KMS-11 (cell line): ENCODE measurements around the gene BNC2.

Experiments
- H2AFZ ChIP-seq: fragments of 200-600 bp; sonication (generic); 2 replicates; pipeline ENCODE4 v1.6.1; 2016; ENCODE audit warnings: antibody characterized with exemption, mixed run types, low read depth
- H3K27ac ChIP-seq: fragments of 200-600 bp; sonication (generic); 2 replicates; pipeline ENCODE4 v1.6.1; 2016; ENCODE audit warnings: mild to moderate bottlenecking, mixed run types
- H3K27me3 ChIP-seq: fragments of 200-600 bp; sonication (generic); 2 replicates; pipeline ENCODE4 v1.6.1; 2017; ENCODE audit warnings: mild to moderate bottlenecking, low read depth, mixed run types, moderate library complexity; ENCODE audit not compliant: insufficient read depth
- H3K36me3 ChIP-seq: fragments of 200-600 bp; sonication (generic); 2 replicates; pipeline ENCODE4 v1.6.1; 2017; ENCODE audit warnings: mild to moderate bottlenecking, mixed run types; ENCODE audit not compliant: insufficient read depth
- H3K4me1 ChIP-seq: fragments of 200-600 bp; sonication (generic); 2 replicates; pipeline ENCODE4 v1.6.1; 2016; ENCODE audit warnings: mild to moderate bottlenecking, low read depth, mixed run types; ENCODE audit not compliant: poor library complexity, severe bottlenecking
- H3K4me2 ChIP-seq: fragments of 200-600 bp; sonication (generic); 2 replicates; pipeline ENCODE4 v1.7.0; 2016; ENCODE audit warnings: mild to moderate bottlenecking, mixed run types
- H3K4me3 ChIP-seq: fragments of 200-600 bp; sonication (generic); IDR thresholded peaks from 2 replicates; pipeline ENCODE4 v1.6.1; 2017; ENCODE audit warnings: low read depth, low read length, mixed read lengths; ENCODE audit not compliant: insufficient read depth
- H3K79me2 ChIP-seq: fragments of 200-600 bp; sonication (generic); 2 replicates; pipeline ENCODE4 v1.6.1; 2016; ENCODE audit warnings: low read depth, mixed run types; ENCODE audit not compliant: insufficient read depth
- H3K9ac ChIP-seq: fragments of 200-600 bp; sonication (generic); 2 replicates; pipeline ENCODE4 v1.6.1; 2016; ENCODE audit warnings: mild to moderate bottlenecking, mixed run types
- H4K20me1 ChIP-seq: fragments of 200-600 bp; sonication (generic); 2 replicates; pipeline ENCODE4 v1.6.1; 2016; ENCODE audit warnings: mild to moderate bottlenecking, mixed run types; ENCODE audit not compliant: insufficient read depth
- TF ChIP-seq, protein P1 (sequence below): fragments of 200-600 bp; sonication (generic); conservative IDR thresholded peaks from 2 replicates; pipeline ENCODE4 v1.6.1; 2017; ENCODE audit warnings: low read depth, mild to moderate bottlenecking, antibody characterized with exemption, low read length, moderate library complexity, mixed read lengths

Gene BNC2

DNA sequence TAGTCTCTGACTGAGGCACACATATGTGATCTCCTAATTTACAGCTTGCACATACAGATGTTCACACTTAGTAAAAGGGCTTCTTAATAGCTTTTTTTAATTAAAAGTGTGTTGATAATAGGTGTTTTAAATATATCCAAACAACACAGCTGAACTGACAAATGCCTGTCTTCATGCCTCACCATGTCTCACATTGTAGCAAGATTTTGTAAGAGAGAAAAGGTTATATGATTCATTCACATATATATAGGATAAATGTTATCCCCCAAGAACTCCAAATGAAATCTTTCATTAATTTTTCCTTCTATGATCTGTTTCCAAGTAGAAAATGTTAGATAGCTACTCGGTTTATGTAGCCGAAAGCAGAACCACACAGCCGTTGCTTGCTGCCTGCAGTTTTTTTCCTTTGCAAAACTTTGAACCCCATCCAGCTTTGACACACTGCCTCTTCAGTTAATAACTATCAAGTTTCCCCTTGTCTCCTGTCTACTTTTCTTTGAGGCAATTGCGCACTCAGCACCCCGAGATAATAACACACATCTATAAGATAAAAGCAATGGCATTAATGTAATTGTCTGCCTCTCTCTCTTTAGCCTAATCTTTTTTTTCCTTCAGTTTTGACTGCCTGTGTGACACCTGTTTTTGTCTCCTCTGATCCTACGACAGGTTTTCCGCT, 299.2 kb downstream of the BNC2 start:
- H2AFZ ChIP-seq = no peak overlapping the region
- H3K9ac ChIP-seq = no peak overlapping the region
- H3K36me3 ChIP-seq = no peaks in the 10 kb centered on the region
- H3K4me2 ChIP-seq = no peak overlapping the region
- H3K27me3 ChIP-seq = no peaks in the 10 kb centered on the region
- TF ChIP-seq, protein P1, sequence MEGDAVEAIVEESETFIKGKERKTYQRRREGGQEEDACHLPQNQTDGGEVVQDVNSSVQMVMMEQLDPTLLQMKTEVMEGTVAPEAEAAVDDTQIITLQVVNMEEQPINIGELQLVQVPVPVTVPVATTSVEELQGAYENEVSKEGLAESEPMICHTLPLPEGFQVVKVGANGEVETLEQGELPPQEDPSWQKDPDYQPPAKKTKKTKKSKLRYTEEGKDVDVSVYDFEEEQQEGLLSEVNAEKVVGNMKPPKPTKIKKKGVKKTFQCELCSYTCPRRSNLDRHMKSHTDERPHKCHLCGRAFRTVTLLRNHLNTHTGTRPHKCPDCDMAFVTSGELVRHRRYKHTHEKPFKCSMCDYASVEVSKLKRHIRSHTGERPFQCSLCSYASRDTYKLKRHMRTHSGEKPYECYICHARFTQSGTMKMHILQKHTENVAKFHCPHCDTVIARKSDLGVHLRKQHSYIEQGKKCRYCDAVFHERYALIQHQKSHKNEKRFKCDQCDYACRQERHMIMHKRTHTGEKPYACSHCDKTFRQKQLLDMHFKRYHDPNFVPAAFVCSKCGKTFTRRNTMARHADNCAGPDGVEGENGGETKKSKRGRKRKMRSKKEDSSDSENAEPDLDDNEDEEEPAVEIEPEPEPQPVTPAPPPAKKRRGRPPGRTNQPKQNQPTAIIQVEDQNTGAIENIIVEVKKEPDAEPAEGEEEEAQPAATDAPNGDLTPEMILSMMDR = no peak
- H3K79me2 ChIP-seq = no peaks in the 10 kb centered on the region
- no peaks in the 10 kb centered on the region for H3K4me1 ChIP-seq
- no peak overlapping the region for H3K4me3 ChIP-seq
- H3K27ac ChIP-seq = no peak overlapping the region
- H4K20me1 ChIP-seq = no peaks in the 10 kb centered on the region

DNA sequence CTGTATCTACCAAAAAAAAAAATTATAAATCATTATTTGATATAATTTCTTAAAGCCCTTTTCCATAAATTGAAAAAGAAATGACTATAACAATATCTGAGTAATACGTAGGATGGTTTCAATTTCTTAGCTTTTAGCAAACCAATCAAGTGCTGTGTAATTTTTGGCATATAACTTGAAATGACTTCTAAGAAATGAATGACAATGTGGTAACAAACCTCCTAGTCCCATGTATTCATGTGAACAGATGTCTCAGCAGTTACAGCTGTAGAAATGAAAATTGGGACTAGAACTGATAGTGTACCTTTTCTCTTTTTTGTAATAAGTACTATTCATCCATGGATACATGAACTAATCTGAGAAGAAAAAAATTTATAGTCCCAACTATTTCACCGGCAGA, 307.0 kb downstream of the BNC2 start:
- Histone ChIP-seq H3K4me2 (no peak overlapping the region), H3K27me3 (no peaks in the 10 kb centered on the region), H3K27ac (no peak overlapping the region), H3K36me3 (no peaks in the 10 kb centered on the region; the same call in 1 of the 2 replicates), H3K4me3 (no peak overlapping the region), H4K20me1 (no peaks in the 10 kb centered on the region), H3K4me1 (peaks cover 12% of the 10 kb centered on the region), H3K79me2 (no peaks in the 10 kb centered on the region), H3K9ac (no peak overlapping the region), H2AFZ (no peak overlapping the region)
- TF ChIP-seq, protein P1 = no peak

DNA sequence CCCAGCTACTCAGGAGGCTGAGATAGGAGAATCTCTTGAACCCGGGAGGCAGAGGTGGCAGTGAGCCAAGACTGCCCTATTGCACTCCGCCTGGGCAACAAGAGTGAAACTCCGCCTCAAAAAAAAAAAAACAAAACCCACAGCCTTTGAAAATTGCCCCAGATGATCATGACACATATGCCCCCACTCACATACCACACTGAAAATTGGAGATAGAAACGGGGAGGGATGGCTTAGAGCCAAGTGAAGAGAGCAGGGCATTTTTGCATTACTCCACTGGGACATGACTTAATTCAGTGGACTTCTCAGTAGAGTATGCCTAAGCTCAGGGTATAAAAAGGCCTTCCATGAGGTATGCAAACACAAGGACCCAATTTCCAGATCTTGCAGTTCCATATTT, 309.3 kb downstream of the BNC2 start:
- H3K4me2 ChIP-seq = no peak overlapping the region
- no peak overlapping the region for H2AFZ ChIP-seq
- H3K9ac ChIP-seq = no peak overlapping the region
- H4K20me1 ChIP-seq = no peaks in the 10 kb centered on the region
- no peak overlapping the region for H3K27ac ChIP-seq
- TF ChIP-seq, protein P1 = no peak
- H3K79me2 ChIP-seq = no peaks in the 10 kb centered on the region
- no peaks in the 10 kb centered on the region for H3K27me3 ChIP-seq
- peaks cover 12% of the 10 kb centered on the region for H3K4me1 ChIP-seq
- no peaks in the 10 kb centered on the region; the same call in 1 of the 2 replicates for H3K36me3 ChIP-seq
- H3K4me3 ChIP-seq = no peak overlapping the region

DNA sequence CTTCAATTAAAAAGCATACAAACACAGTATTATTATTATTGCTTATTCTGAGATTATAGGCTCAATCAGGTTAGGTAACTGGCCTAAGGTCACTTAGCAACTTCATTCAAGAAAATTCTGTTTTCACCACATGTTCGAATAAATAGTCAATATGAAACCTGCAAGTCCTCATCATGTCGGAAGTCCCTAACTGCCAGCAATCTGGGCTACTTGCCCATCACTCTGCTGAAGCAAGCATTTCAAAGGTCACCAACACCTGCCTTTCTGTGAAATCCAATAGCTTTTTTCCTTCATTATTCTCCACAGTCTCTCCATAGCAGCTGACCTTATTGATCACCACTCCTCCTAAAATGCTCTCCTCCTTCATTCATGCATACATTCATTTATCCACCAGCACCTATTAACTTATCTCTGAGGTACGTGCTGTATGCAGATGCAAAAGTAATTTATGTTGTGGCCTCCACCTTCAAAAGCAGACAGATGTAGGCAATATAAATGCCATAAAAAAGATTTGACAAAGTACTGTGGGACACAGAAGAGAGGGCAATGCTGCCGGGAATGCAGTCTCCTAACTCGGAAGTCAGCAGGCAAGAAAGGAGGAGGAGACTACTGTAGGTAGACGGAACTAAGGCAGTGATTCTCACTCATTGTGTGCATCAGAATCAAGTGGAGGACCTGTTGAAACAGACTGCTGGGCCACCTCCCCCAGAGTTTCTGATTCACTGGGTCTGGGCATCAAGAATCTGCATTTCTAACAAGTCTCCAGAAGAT, 310.9 kb downstream of the BNC2 start:
- no peaks in the 10 kb centered on the region; the same call in 1 of the 2 replicates for H3K36me3 ChIP-seq
- TF ChIP-seq, protein P1 = no peak

More for the DNA sequence above, 310.9 kb downstream of the BNC2 start:
- Histone ChIP-seq H3K4me2 (no peak overlapping the region), H4K20me1 (no peaks in the 10 kb centered on the region), H3K79me2 (no peaks in the 10 kb centered on the region), H3K27me3 (no peaks in the 10 kb centered on the region), H3K27ac (no peak overlapping the region), H3K9ac (no peak overlapping the region), H3K4me1 (peaks cover 12% of the 10 kb centered on the region), H2AFZ (no peak overlapping the region), H3K4me3 (no peak overlapping the region)
